ENCODE data around the gene TMA7B.

Gene TMA7B

GRCh38 chr22:39956932-39957664 lies 3.1 kb upstream of the TMA7B start:
- peak overlapping the region in 1 of 2 donors; percentile 38 for H3K4me3 Mint-ChIP-seq

GRCh38 chr22:39958009-39958711 lies 2.0 kb upstream of the TMA7B start:
- peaks cover 89% of the 10 kb centered on the region for H3K4me1 Mint-ChIP-seq
- peaks cover 0 to 8% of the 10 kb centered on the region in 2 donors for H3K9me3 Mint-ChIP-seq
- no peaks in the 10 kb centered on the region for H3K27me3 Mint-ChIP-seq
- DNase-seq, result no peak
- ATAC-seq, result no peak
- peak overlapping the region in 1 of 2 donors; percentile 16 for H3K4me3 Mint-ChIP-seq
- H3K27ac Mint-ChIP-seq, result peak overlapping the region in 1 of 2 donors; percentile 86

More at GRCh38 chr22:39956932-39957664, 3.1 kb upstream of the TMA7B start:
- H3K27ac Mint-ChIP-seq, result peak overlapping the region in 1 of 2 donors; percentile 42
- DNase-seq, result no peak
- ATAC-seq, result no peak
- peaks cover 97% of the 10 kb centered on the region for H3K4me1 Mint-ChIP-seq
- H3K9me3 Mint-ChIP-seq, result peaks cover 0 to 8% of the 10 kb centered on the region in 2 donors
- H3K27me3 Mint-ChIP-seq, result no peaks in the 10 kb centered on the region

- DNase-seq, result no peak
- Mint-ChIP-seq H3K9me3 (peaks cover 0 to 8% of the 10 kb centered on the region in 2 donors), H3K4me1 (peaks cover 87% of the 10 kb centered on the region)
Measured at GRCh38 chr22:39958949-39959639, 1.1 kb upstream of the TMA7B start.

GRCh38 chr22:39960791-39961746 lies 872 bp downstream of the TMA7B start:
- ATAC-seq (peak; percentile 99), DNase-seq (peak; percentile 75 to 90)
- peak overlapping the region; percentile 13 for H3K27ac Mint-ChIP-seq
- peaks cover 73% of the 10 kb centered on the region for H3K4me1 Mint-ChIP-seq
- H3K4me3 Mint-ChIP-seq, result peak overlapping the region; percentile 58 to 75
- peaks cover 0 to 8% of the 10 kb centered on the region in 2 donors for H3K9me3 Mint-ChIP-seq
- no peaks in the 10 kb centered on the region for H3K27me3 Mint-ChIP-seq

More at GRCh38 chr22:39958949-39959639, 1.1 kb upstream of the TMA7B start:
- peak overlapping the region in 1 of 2 donors; percentile 22 for H3K4me3 Mint-ChIP-seq
- H3K27ac Mint-ChIP-seq, result peak overlapping the region in 1 of 2 donors; percentile 68
- ATAC-seq, result no peak
- H3K27me3 Mint-ChIP-seq, result no peaks in the 10 kb centered on the region

GRCh38 chr22:39962071-39962470 lies 1.9 kb downstream of the TMA7B start:
- DNase-seq (no peak), ATAC-seq (no peak)
- no peaks in the 10 kb centered on the region for H3K27me3 Mint-ChIP-seq
- H3K9me3 Mint-ChIP-seq, result peaks cover 0 to 8% of the 10 kb centered on the region in 2 donors
- H3K4me3 Mint-ChIP-seq, result no peak overlapping the region
- peaks cover 70% of the 10 kb centered on the region for H3K4me1 Mint-ChIP-seq
- H3K27ac Mint-ChIP-seq, result no peak overlapping the region

GRCh38 chr22:39965748-39966147 lies 5.6 kb downstream of the TMA7B start:
- no peaks in the 10 kb centered on the region for H3K9me3 Mint-ChIP-seq
- H3K27ac Mint-ChIP-seq, result no peak overlapping the region
- ATAC-seq, result no peak
- peaks cover 33% of the 10 kb centered on the region for H3K4me1 Mint-ChIP-seq
- DNase-seq, result no peak
- no peaks in the 10 kb centered on the region for H3K27me3 Mint-ChIP-seq
- H3K4me3 Mint-ChIP-seq, result no peak overlapping the region

GRCh38 chr22:39966470-39966869 lies 6.3 kb downstream of the TMA7B start:
- ATAC-seq, result no peak

GRCh38 chr22:39967103-39967829 lies 7.1 kb downstream of the TMA7B start:
- H3K4me3 Mint-ChIP-seq, result no peak overlapping the region
- ATAC-seq, result no peak
- no peaks in the 10 kb centered on the region for H3K27me3 Mint-ChIP-seq
- H3K9me3 Mint-ChIP-seq, result no peaks in the 10 kb centered on the region
- H3K4me1 Mint-ChIP-seq, result peaks cover 18% of the 10 kb centered on the region
- H3K27ac Mint-ChIP-seq, result peak overlapping the region in 1 of 2 donors; percentile 5
- no peak for DNase-seq

More at GRCh38 chr22:39966470-39966869, 6.3 kb downstream of the TMA7B start:
- H3K4me1 Mint-ChIP-seq, result peaks cover 26% of the 10 kb centered on the region
- no peaks in the 10 kb centered on the region for H3K9me3 Mint-ChIP-seq
- no peaks in the 10 kb centered on the region for H3K27me3 Mint-ChIP-seq
- no peak for DNase-seq
- no peak overlapping the region for H3K4me3 Mint-ChIP-seq
- no peak overlapping the region for H3K27ac Mint-ChIP-seq

- ATAC-seq, result no peak
- DNase-seq, result no peak
- no peak overlapping the region for H3K4me3 Mint-ChIP-seq
Measured at GRCh38 chr22:39967996-39968972, 8.1 kb downstream of the TMA7B start.

GRCh38 chr22:39970742-39971141 lies 10.5 kb downstream of the TMA7B start:
- ATAC-seq, result no peak
- Mint-ChIP-seq H3K27me3 (no peaks in the 10 kb centered on the region), H3K4me1 (peaks cover 13% of the 10 kb centered on the region), H3K9me3 (no peaks in the 10 kb centered on the region), H3K4me3 (no peak overlapping the region), H3K27ac (no peak overlapping the region)
- DNase-seq, result no peak

More at GRCh38 chr22:39967996-39968972, 8.1 kb downstream of the TMA7B start:
- H3K27me3 Mint-ChIP-seq, result no peaks in the 10 kb centered on the region
- peaks cover 21% of the 10 kb centered on the region for H3K4me1 Mint-ChIP-seq
- H3K27ac Mint-ChIP-seq, result peak overlapping the region in 1 of 2 donors; percentile 81
- no peaks in the 10 kb centered on the region for H3K9me3 Mint-ChIP-seq

GRCh38 chr22:39972641-39973040 lies 12.4 kb downstream of the TMA7B start:
- Mint-ChIP-seq H3K4me1 (peaks cover 5% of the 10 kb centered on the region), H3K27me3 (no peaks in the 10 kb centered on the region), H3K27ac (peak overlapping the region; percentile 55 to 68), H3K4me3 (no peak overlapping the region), H3K9me3 (no peaks in the 10 kb centered on the region)
- DNase-seq (no peak), ATAC-seq (no peak)

- peaks cover 6% of the 10 kb centered on the region for H3K4me1 Mint-ChIP-seq
- H3K9me3 Mint-ChIP-seq, result no peaks in the 10 kb centered on the region
- no peak overlapping the region for H3K4me3 Mint-ChIP-seq
- H3K27ac Mint-ChIP-seq, result no peak overlapping the region
- no peaks in the 10 kb centered on the region for H3K27me3 Mint-ChIP-seq
- no peak for ATAC-seq
- DNase-seq, result no peak
Measured at GRCh38 chr22:39973656-39974055, 13.5 kb downstream of the TMA7B start.

- no peaks in the 10 kb centered on the region for H3K9me3 Mint-ChIP-seq
- no peaks in the 10 kb centered on the region for H3K27me3 Mint-ChIP-seq
- DNase-seq, result no peak
- H3K27ac Mint-ChIP-seq, result no peak overlapping the region
- no peak for ATAC-seq
- H3K4me3 Mint-ChIP-seq, result no peak overlapping the region
- H3K4me1 Mint-ChIP-seq, result peaks cover 10% of the 10 kb centered on the region
Measured at GRCh38 chr22:39974065-39974464, 13.9 kb downstream of the TMA7B start.

Measured in stimulated activated naive CD8-positive, alpha-beta T cell treated with anti-CD3 and anti-CD28 coated beads, Interleukin-15, amount 100 ng/mL, for 72 hours (primary cell).